Activated naive CD8-positive, alpha-beta T cell treated with anti-CD3 and anti-CD28 coated beads for 36 hours (primary cell): ENCODE results near the gene GFRAL. TPM values are rescaled to one million over a fixed set of nuclear protein-coding genes. Genes with fewer than 3 reads are reported as not detected.
"Not testable (repeated sequence)": the region's sequence is repeated elsewhere in the genome, so short reads cannot be mapped to it uniquely, and the experiment has no call there.

Experiments
- DNase-seq: peaks from one replicate; pipeline ENCODE4 v3.0.0; 2021
- H3K27ac Mint-ChIP-seq: one replicate; pipeline ENCODE4 v1.8.0; 2022; ENCODE audit warnings: mild to moderate bottlenecking, moderate library complexity, mixed read lengths
- H3K27me3 Mint-ChIP-seq: one replicate; pipeline ENCODE4 v1.8.0; 2022; ENCODE audit warnings: mild to moderate bottlenecking, mixed read lengths
- H3K36me3 Mint-ChIP-seq: one replicate; pipeline ENCODE4 v1.8.0; 2021; ENCODE audit warnings: mild to moderate bottlenecking, mixed read lengths
- H3K4me1 Mint-ChIP-seq: one replicate; pipeline ENCODE4 v1.8.0; 2021; ENCODE audit warnings: mixed read lengths
- H3K4me3 Mint-ChIP-seq: one replicate; pipeline ENCODE4 v1.8.0; 2022; ENCODE audit warnings: mild to moderate bottlenecking, moderate library complexity, mixed read lengths
- H3K9me3 Mint-ChIP-seq: one replicate; pipeline ENCODE4 v1.8.0; 2022; ENCODE audit warnings: mixed read lengths
- total RNA-seq, 2 experiments: library from RNA; stranded (reverse); gene quantifications; one replicate each; pipeline ENCODE4 v1.2.3, GENCODE V29; 2021

Gene GFRAL, protein sequence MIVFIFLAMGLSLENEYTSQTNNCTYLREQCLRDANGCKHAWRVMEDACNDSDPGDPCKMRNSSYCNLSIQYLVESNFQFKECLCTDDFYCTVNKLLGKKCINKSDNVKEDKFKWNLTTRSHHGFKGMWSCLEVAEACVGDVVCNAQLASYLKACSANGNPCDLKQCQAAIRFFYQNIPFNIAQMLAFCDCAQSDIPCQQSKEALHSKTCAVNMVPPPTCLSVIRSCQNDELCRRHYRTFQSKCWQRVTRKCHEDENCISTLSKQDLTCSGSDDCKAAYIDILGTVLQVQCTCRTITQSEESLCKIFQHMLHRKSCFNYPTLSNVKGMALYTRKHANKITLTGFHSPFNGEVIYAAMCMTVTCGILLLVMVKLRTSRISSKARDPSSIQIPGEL
- total RNA-seq: not detected

DNA sequence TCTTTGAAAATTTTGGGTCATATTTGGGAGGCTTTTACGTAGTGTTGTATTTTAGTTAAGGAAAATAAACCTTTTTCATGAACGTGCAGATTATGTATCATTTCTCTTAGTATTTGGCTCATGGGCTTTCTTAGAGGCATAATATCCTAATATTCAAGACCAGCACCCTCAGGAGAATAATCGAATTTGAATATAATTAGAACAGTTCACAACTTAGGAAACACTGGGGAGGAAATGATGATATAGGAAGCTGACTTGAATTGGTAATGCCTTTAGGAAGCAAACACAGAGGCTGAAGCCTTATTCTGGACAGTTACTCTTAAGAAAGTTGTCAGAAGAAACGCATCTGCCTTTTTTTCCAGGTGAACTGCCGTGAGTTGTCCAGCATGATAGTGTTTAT lies at the start of gene GFRAL:
TSS of gene GFRAL (plus strand) at position 301 of the 400 bp plus-strand sequence. CDS start at position 387, 86 bp downstream.
- Mint-ChIP-seq H3K4me3 (no peak within 1 kb of the TSS), H3K9me3 (peaks cover 3% of the 10 kb centered on the region), H3K36me3 (no peaks in the 10 kb centered on the region), H3K27ac (no peak within 1 kb of the TSS), H3K4me1 (no peaks in the 10 kb centered on the region), H3K27me3 (no peaks in the 10 kb centered on the region)
- no peak for DNase-seq

DNA sequence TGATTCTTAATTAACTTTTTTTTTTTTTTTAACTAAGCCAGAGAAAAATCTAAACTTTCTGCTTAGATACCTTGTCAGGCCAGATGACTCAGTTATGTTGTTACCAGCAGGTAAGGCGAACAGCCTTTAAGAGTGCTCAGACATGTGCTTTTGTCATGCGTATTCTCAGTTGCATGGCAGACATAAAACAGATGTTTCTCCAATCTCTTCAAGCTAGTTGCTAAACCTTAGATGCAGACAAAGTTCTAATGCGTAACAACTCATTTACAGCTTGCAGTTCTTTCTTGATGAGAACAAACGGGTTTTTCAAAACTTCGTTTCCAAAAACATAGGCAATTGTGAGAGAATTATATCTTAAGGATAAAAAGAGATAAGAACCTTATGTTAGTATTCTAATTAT lies 49.6 kb upstream of the GFRAL start:
- Mint-ChIP-seq H3K36me3 (no peaks in the 10 kb centered on the region), H3K27ac (no peak overlapping the region), H3K27me3 (no peaks in the 10 kb centered on the region), H3K4me1 (no peaks in the 10 kb centered on the region), H3K9me3 (no peaks in the 10 kb centered on the region), H3K4me3 (no peak overlapping the region)
- no peak for DNase-seq

DNA sequence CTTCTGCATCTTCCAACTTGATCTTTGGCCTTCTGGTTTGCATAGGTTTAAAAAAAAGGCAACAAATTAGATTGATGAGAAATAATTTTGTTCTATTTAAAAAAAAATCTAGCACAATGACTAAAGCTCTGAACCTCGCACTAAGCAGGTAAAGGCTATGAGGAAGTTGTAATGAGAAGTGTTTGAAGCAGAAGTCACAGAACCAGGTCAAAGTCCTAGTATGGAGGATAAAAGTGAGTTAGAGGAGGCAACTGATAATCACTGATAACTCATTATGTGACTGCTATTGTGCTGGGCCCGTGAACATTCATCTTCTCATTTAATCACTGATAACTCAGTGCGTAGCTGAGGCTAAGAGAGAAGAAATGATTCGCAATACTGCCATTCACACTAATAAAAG lies 46.1 kb upstream of the GFRAL start:
- Mint-ChIP-seq H3K27ac (no peak overlapping the region), H3K36me3 (no peaks in the 10 kb centered on the region), H3K4me1 (no peaks in the 10 kb centered on the region), H3K9me3 (no peaks in the 10 kb centered on the region), H3K27me3 (no peaks in the 10 kb centered on the region), H3K4me3 (no peak overlapping the region)
- no peak for DNase-seq

DNA sequence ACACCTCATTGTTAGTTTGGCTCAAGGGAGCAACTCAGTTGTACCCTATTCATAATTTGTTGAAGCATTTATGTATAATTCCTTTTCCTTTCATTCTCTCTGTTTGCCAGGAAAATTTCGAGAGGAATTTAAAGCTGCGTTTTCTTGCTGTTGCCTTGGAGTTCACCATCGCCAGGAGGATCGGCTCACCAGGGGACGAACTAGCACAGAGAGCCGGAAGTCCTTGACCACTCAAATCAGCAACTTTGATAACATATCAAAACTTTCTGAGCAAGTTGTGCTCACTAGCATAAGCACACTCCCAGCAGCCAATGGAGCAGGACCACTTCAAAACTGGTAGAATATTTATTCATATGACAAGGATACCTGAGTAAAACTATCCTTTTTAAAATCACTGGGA lies 45.2 kb upstream of the GFRAL start:
- no peak overlapping the region for H3K4me3 Mint-ChIP-seq
- H3K4me1 Mint-ChIP-seq: no peaks in the 10 kb centered on the region
- H3K36me3 Mint-ChIP-seq: no peaks in the 10 kb centered on the region
- no peak for DNase-seq
- H3K27me3 Mint-ChIP-seq: no peaks in the 10 kb centered on the region
- H3K27ac Mint-ChIP-seq: no peak overlapping the region
- H3K9me3 Mint-ChIP-seq: no peaks in the 10 kb centered on the region

DNA sequence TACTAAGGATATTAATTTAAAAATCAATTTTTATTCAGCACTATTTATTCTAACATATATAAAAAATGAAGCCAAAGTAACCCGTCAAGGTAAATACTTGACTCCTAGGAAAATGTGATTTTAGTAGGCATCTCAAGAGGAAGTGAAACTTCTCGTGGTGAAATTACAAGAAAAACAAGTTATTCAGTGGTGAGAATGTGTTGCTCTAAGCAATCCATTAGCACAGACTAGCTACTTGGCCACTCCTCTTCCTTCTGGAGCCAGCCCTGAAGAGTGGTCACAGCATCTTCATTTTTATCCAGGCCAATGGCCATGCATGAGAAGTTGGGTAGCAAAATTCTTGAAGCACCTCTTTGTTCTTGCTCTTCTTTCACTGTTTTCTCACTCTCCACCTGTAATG lies 40.4 kb upstream of the GFRAL start:
- H3K36me3 Mint-ChIP-seq: no peaks in the 10 kb centered on the region
- no peak for DNase-seq
- no peaks in the 10 kb centered on the region for H3K4me1 Mint-ChIP-seq
- no peak overlapping the region for H3K27ac Mint-ChIP-seq
- no peak overlapping the region for H3K4me3 Mint-ChIP-seq
- H3K27me3 Mint-ChIP-seq: no peaks in the 10 kb centered on the region
- H3K9me3 Mint-ChIP-seq: peaks cover 4% of the 10 kb centered on the region

DNA sequence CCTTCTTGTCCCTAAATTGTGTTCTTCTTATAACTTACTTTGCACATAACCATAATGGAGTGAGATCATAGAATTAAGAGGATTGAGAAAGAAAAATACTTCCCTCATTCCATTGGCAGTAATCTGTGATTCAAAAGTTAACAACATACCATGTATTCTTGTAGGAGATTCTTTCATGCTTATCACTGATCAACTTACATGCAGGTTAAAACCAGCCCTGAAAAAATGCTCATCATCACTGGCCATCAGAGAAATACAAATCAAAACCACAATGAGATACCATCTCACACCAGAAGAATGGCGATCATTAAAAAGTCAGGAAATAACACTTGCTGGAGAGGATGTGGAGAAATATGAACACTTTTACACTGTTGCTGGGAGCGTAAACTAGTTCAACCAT lies 36.5 kb upstream of the GFRAL start:
- Mint-ChIP-seq H3K4me1 (no peaks in the 10 kb centered on the region), H3K27me3 (no peaks in the 10 kb centered on the region), H3K36me3 (no peaks in the 10 kb centered on the region), H3K27ac (no peak overlapping the region), H3K9me3 (peaks cover 5% of the 10 kb centered on the region), H3K4me3 (no peak overlapping the region)
- no peak for DNase-seq

DNA sequence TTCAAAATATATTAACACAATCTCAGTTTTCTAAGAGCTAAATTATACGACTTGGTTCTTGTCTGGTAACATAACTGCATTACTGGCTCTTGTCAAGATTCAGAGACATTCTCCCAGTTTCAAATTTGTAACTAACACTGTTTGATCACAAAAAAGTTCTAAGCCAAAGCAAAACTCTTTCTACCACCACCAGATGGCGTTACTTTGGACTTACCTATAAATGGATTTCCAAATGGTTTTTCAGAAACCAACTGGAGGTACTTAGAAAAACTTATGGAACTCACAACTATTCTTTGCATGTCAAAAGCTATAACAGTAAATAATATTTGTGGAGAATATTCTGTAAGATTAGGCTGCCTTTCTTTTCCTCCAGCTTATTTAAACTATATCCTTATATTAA lies 34.2 kb upstream of the GFRAL start:
- no peak overlapping the region for H3K27ac Mint-ChIP-seq
- H3K36me3 Mint-ChIP-seq: no peaks in the 10 kb centered on the region
- H3K9me3 Mint-ChIP-seq: peaks cover 5% of the 10 kb centered on the region
- no peaks in the 10 kb centered on the region for H3K4me1 Mint-ChIP-seq
- no peak for DNase-seq
- no peak overlapping the region for H3K4me3 Mint-ChIP-seq
- no peaks in the 10 kb centered on the region for H3K27me3 Mint-ChIP-seq

DNA sequence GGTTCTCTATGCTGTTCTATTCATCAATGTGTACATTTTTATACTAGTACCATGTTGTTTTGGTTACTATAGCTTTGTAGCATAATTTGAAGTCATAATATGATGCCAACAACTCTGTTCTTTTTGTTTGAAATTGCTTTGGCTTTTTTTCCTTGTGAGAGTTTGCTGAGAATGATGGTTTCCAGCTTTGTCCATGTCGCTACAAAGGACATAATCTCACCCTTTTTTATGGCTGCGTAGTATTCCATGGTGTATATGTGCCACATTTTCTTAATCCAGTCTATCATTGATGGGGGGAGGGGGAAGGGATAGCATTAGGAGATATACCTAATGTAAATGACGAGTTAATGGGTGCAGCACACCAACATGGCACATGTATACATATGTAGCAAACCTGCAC lies 30.1 kb upstream of the GFRAL start:
- not testable (repeated sequence) for H3K4me1 Mint-ChIP-seq, DNase-seq, H3K36me3 Mint-ChIP-seq, H3K9me3 Mint-ChIP-seq, H3K4me3 Mint-ChIP-seq, H3K27ac Mint-ChIP-seq, H3K27me3 Mint-ChIP-seq

DNA sequence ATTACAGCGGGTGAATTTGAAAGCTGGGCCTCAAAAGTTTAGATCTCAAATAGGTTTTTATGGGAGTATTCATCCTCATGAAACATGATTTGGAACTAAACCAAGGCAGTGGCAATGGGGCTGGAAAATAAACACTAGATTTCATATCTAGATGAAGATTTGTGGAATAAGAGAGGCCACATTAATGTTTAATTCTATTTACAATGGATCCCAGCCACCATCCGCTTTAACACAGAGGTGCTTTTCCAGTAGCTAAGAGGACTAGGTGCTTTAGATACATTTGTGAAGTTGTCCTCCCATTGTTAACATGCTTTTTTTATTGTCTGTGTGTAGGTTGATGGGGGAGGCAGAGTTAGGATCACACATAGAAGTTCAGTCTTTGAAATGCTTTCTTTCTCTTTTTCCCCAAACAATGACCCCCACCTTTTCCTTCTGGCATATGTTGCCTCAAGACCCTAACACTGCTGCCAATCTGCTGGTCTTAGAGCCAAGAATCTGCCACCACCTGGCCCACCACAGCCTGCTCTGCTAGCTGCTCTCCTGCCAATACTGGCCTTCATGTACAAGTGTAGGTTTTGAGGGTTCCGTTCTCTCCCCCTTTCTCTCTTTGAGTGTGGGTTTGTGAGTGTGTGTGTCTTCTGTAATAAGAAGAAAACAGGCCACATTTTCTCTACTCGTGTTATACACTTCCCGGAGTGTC lies 27.8 kb upstream of the GFRAL start:
- DNase-seq: no peak
- Mint-ChIP-seq H3K27me3 (no peaks in the 10 kb centered on the region), H3K4me1 (no peaks in the 10 kb centered on the region), H3K4me3 (no peak overlapping the region), H3K36me3 (no peaks in the 10 kb centered on the region), H3K9me3 (peaks cover 2% of the 10 kb centered on the region), H3K27ac (no peak overlapping the region)

DNA sequence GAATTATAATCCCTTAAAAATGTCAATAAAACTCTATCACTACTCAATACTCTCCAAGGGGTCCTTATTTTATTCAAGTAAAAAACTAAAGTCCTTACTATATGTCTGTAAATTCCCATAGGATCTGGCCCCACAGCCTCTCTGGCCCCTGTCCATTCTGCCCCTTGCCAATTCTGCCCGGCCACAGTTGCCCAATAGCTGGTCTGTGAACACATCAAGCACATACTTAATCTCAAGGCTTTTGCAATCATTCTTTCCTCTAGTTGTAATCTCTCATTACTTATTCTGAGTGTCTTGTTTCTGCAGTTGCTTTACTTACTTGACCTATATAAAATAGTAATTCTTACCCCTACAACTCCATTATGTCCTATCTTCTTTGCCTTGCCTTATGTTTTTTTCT lies 22.5 kb upstream of the GFRAL start:
- H3K27me3 Mint-ChIP-seq: no peaks in the 10 kb centered on the region
- no peak for DNase-seq

DNA sequence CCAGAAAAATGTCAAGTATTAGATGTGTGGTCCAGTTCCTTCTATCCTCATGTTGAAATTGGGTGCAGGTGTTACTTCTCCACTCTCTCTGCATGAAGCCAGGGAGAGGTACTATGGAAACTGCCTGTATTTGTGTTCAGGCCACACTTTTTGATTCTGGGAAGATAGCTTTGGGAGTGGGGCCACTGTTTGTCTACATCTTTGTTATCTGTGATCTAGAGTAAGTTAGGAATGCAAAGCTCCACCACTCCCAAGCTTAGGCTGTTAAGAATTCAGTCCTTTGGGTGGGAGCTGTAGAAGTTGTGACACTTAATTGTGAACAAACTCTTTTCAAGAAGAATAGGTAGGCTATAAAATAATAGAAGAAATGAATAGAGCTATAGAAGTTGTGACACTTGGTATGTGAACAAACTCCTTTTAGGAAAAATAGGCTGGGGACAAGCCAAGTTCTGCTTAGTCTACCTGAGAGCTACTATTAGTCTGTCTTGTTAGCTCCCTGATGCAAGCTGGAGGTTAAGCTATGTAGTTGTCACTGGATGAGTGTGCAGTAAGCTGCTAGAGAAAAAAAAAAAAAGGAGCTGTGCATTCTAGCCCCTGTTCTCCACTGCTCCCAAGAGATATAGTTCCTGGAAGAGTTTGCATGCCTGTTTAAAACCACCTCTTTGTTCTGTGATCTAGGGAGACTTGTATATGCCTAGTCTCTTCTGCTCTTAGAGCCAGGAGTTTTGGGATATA lies 7.1 kb upstream of the GFRAL start:
- Mint-ChIP-seq H3K27ac (no peak overlapping the region), H3K36me3 (no peaks in the 10 kb centered on the region), H3K4me3 (no peak overlapping the region), H3K4me1 (no peaks in the 10 kb centered on the region), H3K27me3 (no peaks in the 10 kb centered on the region), H3K9me3 (peaks cover 4% of the 10 kb centered on the region)
- DNase-seq: no peak

More for the DNA sequence above, 22.5 kb upstream of the GFRAL start:
- no peak overlapping the region for H3K4me3 Mint-ChIP-seq
- H3K9me3 Mint-ChIP-seq: peaks cover 3% of the 10 kb centered on the region
- H3K4me1 Mint-ChIP-seq: no peaks in the 10 kb centered on the region
- no peaks in the 10 kb centered on the region for H3K36me3 Mint-ChIP-seq
- H3K27ac Mint-ChIP-seq: no peak overlapping the region

DNA sequence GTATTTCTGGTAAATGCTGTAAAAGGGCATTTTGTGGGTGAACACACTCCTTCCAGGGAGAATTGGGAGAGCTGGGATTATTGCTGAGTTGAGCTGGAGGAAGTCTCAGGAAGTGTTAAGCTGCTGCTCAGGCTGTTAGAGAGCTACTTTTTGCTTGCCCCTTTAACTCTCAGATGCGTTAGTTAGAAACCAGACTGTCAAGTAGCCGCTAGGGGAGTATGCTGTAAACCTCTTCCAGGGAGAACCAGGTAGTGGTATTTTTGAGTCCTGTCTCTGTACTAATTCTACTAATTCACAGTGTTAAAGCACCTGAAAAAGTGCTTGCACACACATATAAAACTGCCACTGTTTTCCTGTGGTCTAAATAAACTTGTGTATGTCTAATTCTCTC lies 6.6 kb upstream of the GFRAL start:
- Mint-ChIP-seq H3K36me3 (no peaks in the 10 kb centered on the region), H3K4me1 (no peaks in the 10 kb centered on the region), H3K9me3 (peaks cover 4% of the 10 kb centered on the region), H3K27me3 (no peaks in the 10 kb centered on the region), H3K27ac (no peak overlapping the region), H3K4me3 (no peak overlapping the region)
- DNase-seq: no peak

DNA sequence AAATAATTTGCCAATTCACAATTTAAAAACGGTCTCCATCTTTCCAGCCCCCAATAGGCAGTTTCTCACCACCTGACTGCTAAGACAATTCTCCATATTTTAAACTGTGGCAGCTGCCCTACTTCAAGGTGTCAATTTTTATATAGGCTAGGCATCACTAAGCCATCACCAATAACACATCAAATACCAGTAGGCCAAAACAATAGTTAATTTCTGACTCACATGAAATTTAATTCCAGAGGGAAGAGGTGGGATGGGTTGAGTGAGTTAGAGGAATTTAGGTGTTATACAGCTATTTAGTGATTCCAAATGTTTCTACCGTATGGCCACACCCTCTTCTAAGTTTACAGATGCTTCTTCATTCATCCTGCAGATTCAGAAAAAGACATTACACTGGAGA lies 49.9 kb downstream of the GFRAL start:
- Mint-ChIP-seq H3K9me3 (no peaks in the 10 kb centered on the region), H3K4me1 (no peaks in the 10 kb centered on the region), H3K36me3 (no peaks in the 10 kb centered on the region), H3K27me3 (no peaks in the 10 kb centered on the region), H3K27ac (no peak overlapping the region), H3K4me3 (no peak overlapping the region)
- DNase-seq: no peak

DNA sequence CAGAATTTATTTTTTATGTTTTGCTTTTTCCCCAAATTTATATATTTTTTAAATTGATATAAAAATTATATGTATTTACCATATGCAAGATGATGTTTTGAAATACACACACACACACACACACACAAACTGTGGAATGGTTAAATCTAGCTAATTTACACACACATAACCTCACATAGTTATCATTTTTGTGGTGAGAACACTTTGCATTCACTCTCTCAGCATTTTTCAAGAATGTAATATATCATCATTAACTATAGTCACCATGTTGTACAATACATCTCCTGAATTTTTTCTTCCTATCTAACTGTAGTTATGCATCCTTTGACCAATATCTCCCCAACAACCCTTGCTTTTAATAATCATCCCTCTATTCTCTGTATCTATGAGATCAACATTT lies 52.2 kb downstream of the GFRAL start:
- Mint-ChIP-seq H3K36me3 (no peaks in the 10 kb centered on the region), H3K27me3 (no peaks in the 10 kb centered on the region), H3K4me1 (no peaks in the 10 kb centered on the region), H3K4me3 (no peak overlapping the region), H3K9me3 (no peaks in the 10 kb centered on the region), H3K27ac (no peak overlapping the region)
- no peak for DNase-seq

DNA sequence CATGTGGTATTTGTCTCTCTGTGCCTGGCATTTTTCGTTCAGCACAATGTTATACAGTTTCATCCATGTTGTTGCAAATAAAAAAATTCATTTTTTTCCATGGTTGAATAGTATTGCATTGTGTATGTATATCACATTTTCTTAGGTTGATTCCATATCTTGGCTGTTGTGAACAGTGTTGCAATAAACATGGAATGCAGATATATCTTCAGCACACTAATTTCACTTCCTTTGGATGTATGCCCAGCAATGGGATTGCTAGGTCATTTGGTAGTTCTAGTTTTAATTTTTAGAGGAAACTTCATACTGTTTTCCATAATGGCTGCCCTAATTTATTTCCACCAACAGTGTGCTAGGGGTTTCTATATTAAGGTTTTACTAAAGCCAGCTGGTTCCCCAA lies 52.6 kb downstream of the GFRAL start:
- DNase-seq: no peak
- Mint-ChIP-seq H3K4me3 (no peak overlapping the region), H3K36me3 (no peaks in the 10 kb centered on the region), H3K4me1 (no peaks in the 10 kb centered on the region), H3K27ac (no peak overlapping the region), H3K27me3 (no peaks in the 10 kb centered on the region), H3K9me3 (no peaks in the 10 kb centered on the region)
